ENCODE data around the gene CDK6.

Gene CDK6

DNA sequence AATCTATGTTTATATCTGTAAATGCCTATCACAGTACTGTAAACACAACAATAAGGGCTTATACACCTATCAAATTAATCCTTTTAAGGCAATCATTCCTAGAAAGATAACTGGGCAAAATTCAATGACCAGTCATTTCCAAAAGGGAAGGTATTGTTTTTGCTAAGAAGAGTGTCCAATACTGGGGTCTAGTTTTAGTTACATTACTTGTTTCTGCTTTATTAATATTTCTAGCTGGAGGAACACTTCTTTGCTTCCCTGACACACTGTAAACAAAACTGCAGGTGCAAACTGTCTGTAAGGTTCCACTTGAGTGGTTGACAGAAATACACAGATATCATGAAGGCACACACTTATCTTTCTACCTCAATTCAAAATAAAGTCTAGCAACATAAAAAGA, 162.0 kb downstream of the CDK6 start:
- in situ Hi-C loops (cut with HindIII; ENCODE audit: low sequenced_read_pairs), result no loop called here
- H3K4me3 ChIP-seq (ENCODE audit: low read depth, low read length), result no peak overlapping the region
- TF ChIP-seq, protein P1, sequence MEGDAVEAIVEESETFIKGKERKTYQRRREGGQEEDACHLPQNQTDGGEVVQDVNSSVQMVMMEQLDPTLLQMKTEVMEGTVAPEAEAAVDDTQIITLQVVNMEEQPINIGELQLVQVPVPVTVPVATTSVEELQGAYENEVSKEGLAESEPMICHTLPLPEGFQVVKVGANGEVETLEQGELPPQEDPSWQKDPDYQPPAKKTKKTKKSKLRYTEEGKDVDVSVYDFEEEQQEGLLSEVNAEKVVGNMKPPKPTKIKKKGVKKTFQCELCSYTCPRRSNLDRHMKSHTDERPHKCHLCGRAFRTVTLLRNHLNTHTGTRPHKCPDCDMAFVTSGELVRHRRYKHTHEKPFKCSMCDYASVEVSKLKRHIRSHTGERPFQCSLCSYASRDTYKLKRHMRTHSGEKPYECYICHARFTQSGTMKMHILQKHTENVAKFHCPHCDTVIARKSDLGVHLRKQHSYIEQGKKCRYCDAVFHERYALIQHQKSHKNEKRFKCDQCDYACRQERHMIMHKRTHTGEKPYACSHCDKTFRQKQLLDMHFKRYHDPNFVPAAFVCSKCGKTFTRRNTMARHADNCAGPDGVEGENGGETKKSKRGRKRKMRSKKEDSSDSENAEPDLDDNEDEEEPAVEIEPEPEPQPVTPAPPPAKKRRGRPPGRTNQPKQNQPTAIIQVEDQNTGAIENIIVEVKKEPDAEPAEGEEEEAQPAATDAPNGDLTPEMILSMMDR (IDR thresholded peaks at IDR 0.05; ENCODE audit: low read depth, low read length, missing control alignments), result no peak
- DNase-seq (ENCODE audit: low read depth), result no peak

DNA sequence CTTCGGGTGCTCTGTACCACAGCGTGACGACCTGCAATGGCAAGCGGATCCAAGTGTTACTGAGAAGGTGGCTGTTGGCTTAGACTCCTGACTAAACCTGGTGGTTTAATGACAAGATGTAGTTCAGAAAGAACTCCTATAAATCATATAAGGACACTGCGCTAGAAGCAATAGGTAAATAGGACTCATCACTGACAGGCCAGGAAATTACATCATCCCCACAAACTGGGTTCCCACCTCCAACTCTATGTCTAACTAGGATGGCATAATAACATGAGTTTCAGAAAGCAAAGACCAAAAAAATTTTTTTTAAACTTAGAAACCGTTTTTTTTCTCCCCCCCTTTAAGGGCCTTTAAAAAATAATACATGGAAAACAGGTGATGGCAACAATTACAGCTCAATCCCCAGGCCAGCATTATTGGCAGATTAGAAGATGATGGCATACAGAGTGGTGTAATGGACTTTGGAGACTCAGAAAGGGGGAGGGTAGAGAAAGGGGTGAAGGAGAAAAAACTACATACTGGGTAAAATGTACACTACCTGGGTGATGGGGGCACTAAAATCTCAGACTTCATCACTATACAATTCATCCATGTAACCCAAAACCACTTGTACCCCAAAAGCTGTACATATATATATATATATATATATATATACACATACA, 164.7 kb downstream of the CDK6 start:
- in situ Hi-C loops (cut with HindIII; ENCODE audit: low sequenced_read_pairs), result no loop called here
- TF ChIP-seq, protein P1 (IDR thresholded peaks at IDR 0.05; ENCODE audit: low read depth, low read length, missing control alignments), result no peak
- H3K4me3 ChIP-seq (ENCODE audit: low read depth, low read length), result no peak overlapping the region
- no peak for DNase-seq (ENCODE audit: low read depth)

DNA sequence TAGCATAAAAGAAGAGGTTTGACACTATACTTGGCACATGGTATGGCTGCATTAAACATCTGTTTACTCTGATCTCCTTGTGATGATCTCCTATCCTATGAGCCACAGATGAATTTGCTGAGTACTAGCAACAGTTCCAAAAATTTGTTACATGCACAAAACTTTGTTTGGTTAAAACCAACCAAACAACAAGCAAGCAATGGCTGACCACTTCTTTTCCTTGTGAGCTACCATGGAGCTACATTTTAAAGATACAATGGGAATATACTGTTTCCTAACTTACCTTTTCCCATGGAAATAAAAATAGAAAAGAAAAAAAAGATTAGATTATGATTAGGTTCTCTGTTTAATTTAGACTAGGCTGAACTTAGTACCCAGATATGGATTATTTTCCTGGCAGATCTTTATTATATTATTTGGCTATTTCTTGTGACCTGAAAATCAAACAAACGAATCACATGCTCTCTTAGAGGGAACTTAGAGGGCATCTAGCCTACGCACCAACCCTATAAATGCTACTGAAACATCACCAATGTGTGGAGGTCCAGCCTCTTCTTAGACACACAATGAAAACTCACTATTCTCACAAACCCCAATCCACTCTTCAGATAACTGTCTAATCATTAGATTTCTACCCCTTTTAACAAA, 166.0 kb downstream of the CDK6 start:
- H3K4me3 ChIP-seq (ENCODE audit: low read depth, low read length), result no peak overlapping the region

GRCh38 chr7:92669616-92670165, 166.7 kb downstream of the CDK6 start:
- TF ChIP-seq, protein P1 (IDR thresholded peaks at IDR 0.05; ENCODE audit: low read depth, low read length, missing control alignments), result no peak
- H3K4me3 ChIP-seq (ENCODE audit: low read depth, low read length), result no peak overlapping the region
- no peak for DNase-seq (ENCODE audit: low read depth)
- in situ Hi-C loops (cut with HindIII; ENCODE audit: low sequenced_read_pairs), result no loop called here

More for the DNA sequence above, 166.0 kb downstream of the CDK6 start:
- in situ Hi-C loops (cut with HindIII; ENCODE audit: low sequenced_read_pairs), result no loop called here
- TF ChIP-seq, protein P1 (IDR thresholded peaks at IDR 0.05; ENCODE audit: low read depth, low read length, missing control alignments), result no peak
- no peak for DNase-seq (ENCODE audit: low read depth)

GRCh38 chr7:92668564-92668963, 167.8 kb downstream of the CDK6 start:
- TF ChIP-seq, protein P1 (IDR thresholded peaks at IDR 0.05; ENCODE audit: low read depth, low read length, missing control alignments), result no peak
- H3K4me3 ChIP-seq (ENCODE audit: low read depth, low read length), result no peak overlapping the region
- in situ Hi-C loops (cut with HindIII; ENCODE audit: low sequenced_read_pairs), result no loop called here
- no peak for DNase-seq (ENCODE audit: low read depth)

GRCh38 chr7:92667816-92668535, 168.4 kb downstream of the CDK6 start:
- TF ChIP-seq, protein P1 (IDR thresholded peaks at IDR 0.05; ENCODE audit: low read depth, low read length, missing control alignments), result no peak
- in situ Hi-C loops (cut with HindIII; ENCODE audit: low sequenced_read_pairs), result no loop called here
- no peak overlapping the region for H3K4me3 ChIP-seq (ENCODE audit: low read depth, low read length)
- DNase-seq (ENCODE audit: low read depth), result no peak
